ENCODE measurements around the gene CPNE5.

GRCh38 chr6:36874443-36875249 is 35.4 kb upstream of the CPNE5 start, which contains the start of gene PPIL1:
- TF ChIP-seq CTCF (IDR thresholded peaks at IDR 0.05; ENCODE audit: low read depth, low read length) (no peak), EZH2phosphoT487 (IDR thresholded peaks at IDR 0.05; ENCODE audit: low read depth) (no peak)

All from OCI-LY3 (cell line).